Measurements from ENCODE around the gene FN1.

FN1 gene

DNA sequence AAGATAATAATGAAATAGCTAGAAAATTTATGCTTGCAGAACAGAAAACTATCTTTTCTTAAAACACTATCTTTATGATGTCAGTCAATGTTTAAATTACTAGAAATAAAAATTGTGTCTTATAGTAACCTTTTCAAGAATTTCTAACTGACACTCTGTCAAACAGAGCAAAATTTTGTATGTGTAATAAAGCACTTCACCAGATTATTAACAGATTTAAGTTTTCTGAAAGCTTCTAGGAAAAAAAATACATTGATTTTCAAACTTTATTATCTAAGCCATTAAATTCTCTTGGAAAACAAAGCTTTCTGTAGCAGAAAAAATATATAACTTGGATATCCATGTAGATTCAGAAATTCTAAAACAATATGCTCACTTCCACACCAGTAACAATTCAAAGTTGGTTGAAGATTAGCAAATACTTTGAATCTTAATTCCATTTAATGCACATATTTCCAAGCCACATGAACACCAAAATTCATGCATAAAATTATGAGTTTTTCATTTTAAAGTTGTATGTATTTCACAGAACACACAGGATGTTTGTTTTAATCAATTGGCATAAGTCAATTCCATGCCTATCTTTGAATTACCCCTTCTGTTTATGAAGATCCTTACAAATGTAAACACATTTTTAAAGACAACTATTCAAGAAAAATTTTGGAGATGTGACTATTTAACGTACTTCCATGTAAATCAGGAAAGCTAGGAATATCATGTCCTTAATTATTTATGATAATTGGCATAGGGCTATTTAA lies 19.9 kb downstream of the FN1 start:
- peak overlapping the region in 1 of 2 donors; percentile 64 for H3K27ac ChIP-seq
- TF ChIP-seq CTCF (IDR thresholded peaks at IDR 0.05): no peak
- intact Hi-C loops (cut with DNase I; ENCODE audit: low total_unique reads): no loop called here
- H3K4me1 ChIP-seq: peaks cover 0 to 85% (median 6%) of the 10 kb centered on the region in 4 donors
- DNase-seq: no peak
- H3K4me3 ChIP-seq: no peak overlapping the region
- peaks cover 43 to 78% (median 70%) of the 10 kb centered on the region in 3 donors for H3K36me3 ChIP-seq
- H3K9me3 ChIP-seq: no peaks in the 10 kb centered on the region
- no peaks in the 10 kb centered on the region for H3K27me3 ChIP-seq

DNA sequence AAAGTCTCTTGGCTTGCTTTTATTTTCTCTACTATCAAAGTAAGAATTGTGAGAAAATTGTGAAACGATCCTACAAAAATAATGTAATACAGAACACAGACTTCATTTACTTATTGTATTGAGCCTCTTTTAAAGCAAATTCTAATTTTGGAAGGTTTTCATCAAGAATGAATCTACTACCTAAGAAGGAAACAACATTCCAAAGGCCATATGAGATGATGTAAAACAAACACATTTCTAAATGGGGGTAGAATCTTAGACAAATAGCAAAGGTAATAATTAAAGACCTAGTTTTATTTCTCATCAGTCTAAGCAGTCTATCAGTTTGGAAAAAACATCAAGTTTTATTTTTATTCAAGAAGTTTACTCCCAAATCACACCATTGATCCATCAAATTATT lies 20.6 kb downstream of the FN1 start:
- peaks cover 0 to 85% (median 2%) of the 10 kb centered on the region in 4 donors for H3K4me1 ChIP-seq
- H3K36me3 ChIP-seq: peaks cover 39 to 75% (median 68%) of the 10 kb centered on the region in 3 donors
- H3K27me3 ChIP-seq: no peaks in the 10 kb centered on the region
- intact Hi-C loops (cut with DNase I; ENCODE audit: low total_unique reads): no loop called here
- no peak for DNase-seq
- no peaks in the 10 kb centered on the region for H3K9me3 ChIP-seq
- TF ChIP-seq CTCF (IDR thresholded peaks at IDR 0.05): no peak
- H3K4me3 ChIP-seq: no peak overlapping the region
- peak overlapping the region; percentile 38 to 64 for H3K27ac ChIP-seq

- DNase-seq: no peak
- intact Hi-C loops (cut with DNase I; ENCODE audit: low total_unique reads): no loop called here
- Histone ChIP-seq H3K9me3 (no peaks in the 10 kb centered on the region), H3K27ac (peak overlapping the region; percentile 38 to 64), H3K4me3 (no peak overlapping the region), H3K4me1 (peaks cover 0 to 82% (median 2%) of the 10 kb centered on the region in 4 donors), H3K27me3 (no peaks in the 10 kb centered on the region), H3K36me3 (peaks cover 39 to 75% (median 68%) of the 10 kb centered on the region in 3 donors)
- TF ChIP-seq CTCF (IDR thresholded peaks at IDR 0.05): no peak
Observed at GRCh38 chr2:215414674-215415073, 21.2 kb downstream of the FN1 start.

DNA sequence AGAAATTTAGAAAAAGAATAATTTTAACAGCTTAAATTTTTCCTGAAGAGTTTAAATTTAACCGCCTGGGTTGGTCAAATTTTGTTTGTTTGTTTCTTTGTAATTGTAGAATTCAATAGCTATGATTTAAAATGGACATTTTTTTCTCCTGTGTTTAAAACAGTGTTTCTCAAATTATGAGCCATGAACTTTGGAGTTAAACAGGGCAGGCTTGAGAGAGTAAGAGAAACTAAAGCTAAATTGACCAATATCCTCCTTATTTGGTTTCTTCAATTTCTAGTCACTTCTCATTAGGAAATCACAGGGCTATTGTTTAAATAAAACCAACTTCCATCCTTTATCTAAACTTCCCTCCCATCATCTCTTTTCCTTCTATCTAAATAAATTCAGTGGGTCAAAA lies 21.9 kb downstream of the FN1 start:
- peaks cover 0 to 80% (median 2%) of the 10 kb centered on the region in 4 donors for H3K4me1 ChIP-seq
- no peak for TF ChIP-seq CTCF (IDR thresholded peaks at IDR 0.05)
- intact Hi-C loops (cut with DNase I; ENCODE audit: low total_unique reads): no loop called here
- peaks cover 46 to 75% (median 70%) of the 10 kb centered on the region in 3 donors for H3K36me3 ChIP-seq
- H3K27ac ChIP-seq: peak overlapping the region in 1 of 2 donors; percentile 64
- no peak overlapping the region for H3K4me3 ChIP-seq
- DNase-seq: no peak
- no peaks in the 10 kb centered on the region for H3K9me3 ChIP-seq
- no peaks in the 10 kb centered on the region for H3K27me3 ChIP-seq

DNA sequence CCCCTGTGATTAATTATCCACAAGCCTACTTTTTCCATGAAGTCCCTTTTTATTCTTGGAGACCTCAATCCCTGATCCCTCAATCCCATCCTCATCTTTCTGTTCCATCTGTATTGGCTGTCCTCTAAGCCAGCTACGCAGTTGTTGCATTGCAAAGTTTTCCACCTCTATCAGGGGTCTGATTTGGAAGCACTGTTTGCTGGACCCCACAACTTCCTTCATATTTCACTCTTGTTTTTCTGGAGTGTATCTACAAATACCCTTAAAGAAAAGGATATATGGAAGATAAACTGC lies 22.4 kb downstream of the FN1 start:
- Histone ChIP-seq H3K4me3 (no peak overlapping the region), H3K27ac (peak overlapping the region in 1 of 2 donors; percentile 64), H3K9me3 (no peaks in the 10 kb centered on the region), H3K27me3 (no peaks in the 10 kb centered on the region), H3K36me3 (peaks cover 52 to 77% (median 70%) of the 10 kb centered on the region in 3 donors), H3K4me1 (peaks cover 0 to 74% (median 2%) of the 10 kb centered on the region in 4 donors)
- intact Hi-C loops (cut with DNase I; ENCODE audit: low total_unique reads): no loop called here
- no peak for DNase-seq
- TF ChIP-seq CTCF (IDR thresholded peaks at IDR 0.05): no peak

Data from tibial artery (tissue), 4 donors.